Measurements from ENCODE around the gene C17orf50.

C17orf50 gene

GRCh38 chr17:35780950-35781349 is 20.3 kb downstream of the C17orf50 start:
- Mint-ChIP-seq H3K27me3 (no peaks in the 10 kb centered on the region), H3K4me1 (no peaks in the 10 kb centered on the region), H3K9me3 (no peaks in the 10 kb centered on the region), H3K4me3 (no peak overlapping the region), H3K27ac (no peak overlapping the region)
- DNase-seq (no peak), ATAC-seq (no peak)

DNA sequence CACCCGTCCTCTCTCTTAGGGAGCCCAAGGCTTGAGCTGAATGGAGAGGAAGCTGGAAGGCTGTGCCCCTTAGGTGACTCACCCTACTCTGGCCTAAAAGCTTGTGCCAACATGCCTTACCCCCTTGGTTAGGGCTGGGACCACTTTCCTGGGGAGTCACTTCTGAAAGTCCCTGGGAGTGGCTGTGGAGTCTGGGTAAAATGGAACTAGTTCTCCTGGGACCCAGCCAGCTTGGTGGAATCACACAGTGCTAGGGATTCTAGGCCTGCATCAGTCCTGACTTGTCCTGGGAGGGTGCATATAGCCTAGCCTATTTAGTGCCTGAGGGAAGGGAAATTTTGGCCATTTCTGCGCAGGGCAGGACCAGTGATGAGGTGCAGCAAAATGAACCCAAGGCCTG is 24.2 kb downstream of the C17orf50 start:
- H3K27ac Mint-ChIP-seq, result no peak overlapping the region
- no peaks in the 10 kb centered on the region for H3K9me3 Mint-ChIP-seq
- H3K4me1 Mint-ChIP-seq, result peaks cover 24% of the 10 kb centered on the region
- no peak overlapping the region for H3K4me3 Mint-ChIP-seq
- no peaks in the 10 kb centered on the region for H3K27me3 Mint-ChIP-seq
- ATAC-seq, result no peak
- no peak for DNase-seq

- no peak for ATAC-seq
- H3K27ac Mint-ChIP-seq, result no peak overlapping the region
- no peak overlapping the region for H3K4me3 Mint-ChIP-seq
- DNase-seq, result no peak
- H3K27me3 Mint-ChIP-seq, result peaks cover 3% of the 10 kb centered on the region
- peaks cover 24% of the 10 kb centered on the region for H3K4me1 Mint-ChIP-seq
- H3K9me3 Mint-ChIP-seq, result no peaks in the 10 kb centered on the region
Measured at GRCh38 chr17:35786941-35787432, 26.3 kb downstream of the C17orf50 start.

DNA sequence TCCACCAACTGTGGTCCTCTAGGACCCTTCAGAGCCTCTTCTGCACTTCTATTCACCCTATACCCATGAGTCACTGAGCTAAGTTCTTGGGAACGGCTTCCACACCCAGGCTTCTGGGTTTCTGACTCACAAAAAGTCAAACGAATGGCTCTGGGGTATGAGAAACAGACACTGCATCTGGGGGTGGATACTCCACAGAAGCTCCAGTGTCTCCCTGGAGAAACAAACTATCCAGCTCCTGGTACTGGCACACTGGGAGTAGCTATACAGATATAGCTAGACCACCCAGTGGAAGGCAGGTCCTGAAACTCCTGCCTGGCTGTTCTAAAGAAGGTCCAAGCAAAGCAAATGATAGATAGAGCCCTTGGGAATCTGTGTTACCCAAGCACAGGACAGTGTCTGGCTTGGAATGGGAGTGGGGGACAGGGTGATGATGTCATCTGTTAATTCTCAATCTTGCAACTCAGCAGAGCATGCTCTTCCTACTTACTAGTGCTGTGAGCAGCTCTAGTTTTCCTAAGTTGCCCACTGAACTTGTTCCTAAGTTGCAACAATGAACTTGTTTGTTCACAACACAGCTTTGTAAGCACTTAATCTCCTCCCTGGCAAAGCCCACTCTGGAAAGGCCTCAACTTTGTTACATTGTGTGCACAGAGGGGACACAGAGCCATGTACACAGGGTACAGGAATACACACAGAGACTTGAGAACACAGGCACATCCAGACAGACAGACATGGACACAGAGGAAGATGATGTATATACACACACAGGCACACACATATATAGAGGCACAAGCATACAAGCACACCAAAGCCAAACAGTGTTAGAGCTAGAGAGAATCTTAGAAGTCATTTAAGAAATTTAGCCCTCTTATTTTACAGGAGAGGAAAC is 28.0 kb downstream of the C17orf50 start:
- no peak overlapping the region for H3K27ac Mint-ChIP-seq

GRCh38 chr17:35790841-35791240 is 30.2 kb downstream of the C17orf50 start:
- H3K4me1 Mint-ChIP-seq, result peaks cover 44% of the 10 kb centered on the region

More for the DNA sequence above, 28.0 kb downstream of the C17orf50 start:
- DNase-seq, result no peak
- peaks cover 17% of the 10 kb centered on the region for H3K27me3 Mint-ChIP-seq
- no peaks in the 10 kb centered on the region for H3K9me3 Mint-ChIP-seq
- peaks cover 30% of the 10 kb centered on the region for H3K4me1 Mint-ChIP-seq
- ATAC-seq, result no peak
- H3K4me3 Mint-ChIP-seq, result no peak overlapping the region

DNA sequence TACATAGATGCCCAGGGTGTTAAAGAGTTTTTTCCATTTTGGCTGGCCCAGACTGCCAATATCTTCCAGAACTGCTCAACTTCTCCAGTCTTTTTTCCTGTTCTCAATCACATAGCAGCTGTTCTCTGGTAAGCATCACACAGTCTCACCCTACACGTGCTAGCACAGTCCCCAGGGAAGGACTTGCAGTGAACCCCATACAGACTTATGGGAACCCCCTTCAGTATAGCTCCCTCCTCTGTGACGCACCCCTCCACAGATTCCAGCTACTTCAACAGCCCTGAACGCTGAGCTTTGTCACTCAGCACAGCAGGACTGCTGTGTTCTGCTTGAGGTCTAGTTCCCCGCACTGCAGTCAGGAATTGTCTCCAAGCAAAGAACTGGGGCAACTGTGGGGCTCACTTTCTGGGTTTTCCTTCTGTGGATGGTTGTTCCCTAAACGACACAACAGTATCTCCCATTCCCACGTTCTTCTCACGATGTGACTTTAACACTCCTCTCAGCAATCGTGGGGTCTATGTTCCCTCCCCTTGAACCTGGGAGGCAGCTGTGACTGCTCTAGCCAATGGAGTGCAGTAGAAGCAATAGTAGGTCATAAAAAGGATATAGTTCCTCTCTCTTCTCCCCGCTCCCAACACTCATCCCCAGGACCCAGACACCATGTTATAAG is 31.1 kb downstream of the C17orf50 start:
- Mint-ChIP-seq H3K27ac (no peak overlapping the region), H3K27me3 (peaks cover 44% of the 10 kb centered on the region), H3K4me1 (peaks cover 50% of the 10 kb centered on the region), H3K4me3 (no peak overlapping the region), H3K9me3 (no peaks in the 10 kb centered on the region)
- ATAC-seq (no peak), DNase-seq (no peak)

More at GRCh38 chr17:35790841-35791240, 30.2 kb downstream of the C17orf50 start:
- Mint-ChIP-seq H3K9me3 (no peaks in the 10 kb centered on the region), H3K27ac (no peak overlapping the region), H3K4me3 (no peak overlapping the region), H3K27me3 (peaks cover 35% of the 10 kb centered on the region)
- ATAC-seq (no peak), DNase-seq (no peak)

GRCh38 chr17:35793257-35793656 is 32.6 kb downstream of the C17orf50 start:
- H3K4me3 Mint-ChIP-seq, result no peak overlapping the region

DNA sequence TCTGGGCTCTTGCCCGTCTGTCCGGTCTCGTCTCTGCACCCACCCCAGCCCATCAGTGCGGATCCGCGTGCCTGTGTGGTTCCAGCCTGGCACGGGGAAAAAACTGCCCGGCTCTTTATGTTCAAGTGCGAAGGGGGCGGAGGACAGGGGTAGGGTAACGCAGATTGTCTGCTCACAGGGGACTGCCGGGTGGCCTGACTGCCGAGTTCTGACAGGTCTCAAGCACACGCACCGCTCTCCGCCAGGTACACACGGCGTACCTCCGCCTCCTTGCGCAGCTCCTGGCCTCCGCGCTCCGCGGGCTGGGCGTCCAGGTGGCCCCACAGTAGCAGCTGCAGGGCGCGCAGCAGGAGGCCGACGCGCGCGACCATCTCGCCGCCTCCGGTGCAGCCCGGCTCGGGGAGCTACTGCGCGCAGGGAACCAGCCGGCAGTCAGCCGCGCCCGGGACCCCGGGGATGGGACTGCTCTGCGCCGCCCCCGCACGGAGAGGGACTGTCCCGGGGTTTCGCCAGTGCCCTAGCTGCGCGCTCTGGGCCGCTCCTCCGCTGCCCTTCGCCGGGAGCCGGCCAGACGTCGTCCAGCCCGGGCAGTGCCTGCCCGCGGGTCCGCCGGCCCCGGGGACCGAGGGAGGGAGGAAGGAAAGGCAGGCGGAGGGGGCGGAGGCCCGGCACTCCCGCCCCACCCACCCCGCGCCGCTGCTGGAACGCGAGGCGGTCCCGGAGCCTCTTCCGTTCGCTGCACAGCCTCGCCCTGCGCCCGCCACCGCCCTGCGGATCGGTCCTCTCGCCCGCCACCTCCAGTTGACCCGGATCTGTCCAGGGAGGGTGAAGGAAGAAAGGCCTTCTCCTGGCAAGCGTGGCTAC is 34.6 kb downstream of the C17orf50 start, which contains the start of gene MMP28:
Gene MMP28 (minus strand): TSS at position 635 of the 864 bp plus-strand sequence. CDS start 264 bp downstream, at position 371.
- ATAC-seq (peak; percentile 83), DNase-seq (peak; percentile 47 to 64)
- peaks cover 26% of the 10 kb centered on the region for H3K4me1 Mint-ChIP-seq
- peak within 1 kb of the TSS in 1 of 2 donors; percentile 53 for H3K27ac Mint-ChIP-seq
- H3K4me3 Mint-ChIP-seq, result peak within 1 kb of the TSS; percentile 84 to 95
- no peaks in the 10 kb centered on the region for H3K9me3 Mint-ChIP-seq
- peaks cover 62% of the 10 kb centered on the region for H3K27me3 Mint-ChIP-seq

More at GRCh38 chr17:35793257-35793656, 32.6 kb downstream of the C17orf50 start:
- Mint-ChIP-seq H3K9me3 (no peaks in the 10 kb centered on the region), H3K27me3 (peaks cover 58% of the 10 kb centered on the region), H3K4me1 (peaks cover 37% of the 10 kb centered on the region), H3K27ac (no peak overlapping the region)
- DNase-seq (no peak), ATAC-seq (no peak)

GRCh38 chr17:35795871-35796265 is 35.2 kb downstream of the C17orf50 start:
- ATAC-seq (no peak), DNase-seq (no peak)
- Mint-ChIP-seq H3K4me1 (peaks cover 27% of the 10 kb centered on the region), H3K4me3 (peak overlapping the region; percentile 84 to 95), H3K27me3 (peaks cover 62% of the 10 kb centered on the region), H3K9me3 (no peaks in the 10 kb centered on the region), H3K27ac (peak overlapping the region in 1 of 2 donors; percentile 53)

DNA sequence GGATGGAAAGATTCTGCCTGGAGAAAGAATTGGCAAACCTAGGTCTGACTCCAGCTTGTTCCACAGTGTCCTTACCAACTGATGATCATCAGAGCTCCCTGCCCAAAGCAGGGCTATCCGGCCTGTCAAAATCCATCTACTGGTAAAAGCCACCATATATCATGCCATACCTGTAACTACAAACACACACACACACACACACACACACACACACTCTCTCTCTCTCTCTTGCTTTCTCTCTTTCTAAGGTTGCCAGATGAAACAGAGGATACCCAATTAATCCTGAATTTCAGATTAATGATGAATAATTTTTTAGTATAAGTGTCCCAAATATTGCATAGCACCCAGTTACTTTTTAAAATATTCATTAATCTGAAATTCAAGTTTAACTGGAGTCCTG is 36.3 kb downstream of the C17orf50 start:
- no peaks in the 10 kb centered on the region for H3K9me3 Mint-ChIP-seq
- no peak overlapping the region for H3K27ac Mint-ChIP-seq
- H3K4me1 Mint-ChIP-seq, result peaks cover 37% of the 10 kb centered on the region
- H3K27me3 Mint-ChIP-seq, result peaks cover 60% of the 10 kb centered on the region
- DNase-seq (no peak), ATAC-seq (no peak)
- no peak overlapping the region for H3K4me3 Mint-ChIP-seq

GRCh38 chr17:35797370-35797769 is 36.7 kb downstream of the C17orf50 start:
- Mint-ChIP-seq H3K4me3 (no peak overlapping the region), H3K4me1 (peaks cover 42% of the 10 kb centered on the region), H3K27ac (no peak overlapping the region), H3K27me3 (peaks cover 56% of the 10 kb centered on the region), H3K9me3 (no peaks in the 10 kb centered on the region)
- ATAC-seq (no peak), DNase-seq (no peak)

DNA sequence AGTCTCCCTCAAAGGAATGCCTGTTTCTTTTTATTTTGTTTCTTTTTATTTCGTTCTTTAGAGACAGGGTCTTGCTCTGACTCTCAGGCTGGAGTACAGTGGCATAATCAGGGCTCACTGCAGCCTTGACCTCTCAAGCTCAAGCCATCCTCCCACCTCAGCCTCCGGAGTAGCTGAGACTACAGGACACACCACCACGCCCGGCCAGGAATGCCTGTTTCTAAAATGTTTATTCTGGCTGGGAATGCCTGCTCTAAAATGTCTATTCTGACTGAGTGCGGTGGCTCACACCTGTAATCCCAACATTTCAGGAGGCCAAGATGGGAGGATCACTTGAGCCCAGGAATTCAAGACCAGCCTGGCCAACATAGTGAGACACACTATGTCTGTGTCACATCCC is 37.2 kb downstream of the C17orf50 start:
- no peak overlapping the region for H3K27ac Mint-ChIP-seq
- H3K9me3 Mint-ChIP-seq, result no peaks in the 10 kb centered on the region
- H3K27me3 Mint-ChIP-seq, result peaks cover 54% of the 10 kb centered on the region
- H3K4me3 Mint-ChIP-seq, result no peak overlapping the region
- ATAC-seq, result no peak
- H3K4me1 Mint-ChIP-seq, result peaks cover 47% of the 10 kb centered on the region
- DNase-seq, result no peak

DNA sequence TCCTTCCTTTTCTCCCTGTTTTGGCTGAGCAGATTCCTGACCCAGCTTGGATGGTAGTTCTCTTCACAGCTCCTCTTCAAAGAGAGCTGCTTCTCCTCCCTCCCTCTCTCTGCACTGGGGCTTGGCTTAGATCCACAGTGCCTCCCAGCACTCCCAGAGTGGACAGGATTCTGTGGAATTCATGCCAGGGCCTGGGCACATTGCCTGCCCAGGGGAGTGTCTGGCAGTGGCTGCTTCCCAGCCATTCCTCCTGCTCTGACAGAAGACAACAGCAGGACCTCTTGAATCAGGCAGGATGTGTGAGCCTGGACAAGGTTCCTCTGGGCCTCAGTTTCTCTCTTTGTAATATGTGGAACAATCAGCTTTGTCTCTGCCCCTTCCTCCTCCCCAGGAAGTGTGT is 39.3 kb downstream of the C17orf50 start:
- no peak for ATAC-seq
- no peak overlapping the region for H3K27ac Mint-ChIP-seq
- H3K9me3 Mint-ChIP-seq, result no peaks in the 10 kb centered on the region
- no peak overlapping the region for H3K4me3 Mint-ChIP-seq
- DNase-seq, result no peak
- peaks cover 47% of the 10 kb centered on the region for H3K4me1 Mint-ChIP-seq
- H3K27me3 Mint-ChIP-seq, result peaks cover 37% of the 10 kb centered on the region

GRCh38 chr17:35801583-35802224 is 41.0 kb downstream of the C17orf50 start:
- DNase-seq (peak; percentile 21 to 29), ATAC-seq (peak; percentile 21)
- Mint-ChIP-seq H3K4me1 (peaks cover 41% of the 10 kb centered on the region), H3K27ac (peak overlapping the region; percentile 89), H3K9me3 (no peaks in the 10 kb centered on the region), H3K4me3 (peak overlapping the region; percentile 21 to 45), H3K27me3 (peaks cover 20% of the 10 kb centered on the region)

Measured in stimulated activated naive CD8-positive, alpha-beta T cell treated with anti-CD3 and anti-CD28 coated beads, Interleukin-15, amount 100 ng/mL, for 72 hours (primary cell).